ENCODE data around the gene SLC6A17. TPM values are rescaled to one million over a fixed set of nuclear protein-coding genes. Genes with fewer than 3 reads are reported as not detected.

SLC6A17 gene
- total RNA-seq, 1 experiment from 2014 or later = 0.17 TPM

GRCh38 chr1:110161165-110161564, 10.9 kb downstream of the SLC6A17 start:
- Histone ChIP-seq H4K91ac (ENCODE audit: insufficient read length, low read depth, low read length) (no peak overlapping the region), H2BK12ac (ENCODE audit: insufficient read length, low read depth, low read length) (no peak overlapping the region), H4K8ac (replicated peaks; ENCODE audit: insufficient read length, low read depth, low read length) (no peak overlapping the region), H3K4me1 (ENCODE audit: insufficient read depth, low read length) (no peaks in the 10 kb centered on the region), H2BK5ac (ENCODE audit: insufficient read length, low read length) (no peak overlapping the region), H3K56ac (ENCODE audit: insufficient read length, low read depth, low read length) (no peak overlapping the region), H3K23ac (ENCODE audit: insufficient read length, low read depth, low read length) (no peak overlapping the region), H3K79me1 (ENCODE audit: insufficient read depth, low read depth, low read length, poor library complexity, severe bottlenecking) (no peaks in the 10 kb centered on the region), H2BK20ac (ENCODE audit: low read depth, low read length, poor library complexity, severe bottlenecking) (no peak overlapping the region), H3K4ac (ENCODE audit: low read depth, low read length) (no peak overlapping the region), H4K20me1 (ENCODE audit: control insufficient read depth, insufficient read depth, insufficient read length) (peaks cover under 1% of the 10 kb centered on the region), H2BK15ac (ENCODE audit: low read depth, low read length) (no peak overlapping the region), H3K4me2 (ENCODE audit: insufficient read depth, insufficient read length, low read length) (no peak overlapping the region), H3K23me2 (ENCODE audit: insufficient read length, low read depth, low read length, poor library complexity, severe bottlenecking) (no peaks in the 10 kb centered on the region), H3K79me2 (ENCODE audit: insufficient read depth, low read length) (no peaks in the 10 kb centered on the region), H3T11ph (ENCODE audit: low read length) (no peak overlapping the region), H3K18ac (ENCODE audit: insufficient read length, low read depth, low read length) (no peak overlapping the region), H4K5ac (ENCODE audit: insufficient read length, low read depth, low read length) (no peak overlapping the region), H3K27me3 (ENCODE audit: insufficient read depth, low read length) (no peaks in the 10 kb centered on the region; the same call in 1 of the 2 replicates), H3K14ac (ENCODE audit: insufficient read depth, low read length) (no peak overlapping the region), H2AFZ (ENCODE audit: low read length) (no peak overlapping the region), H3K9me3 (ENCODE audit: control insufficient read depth, low read depth, low read length) (no peaks in the 10 kb centered on the region), H2AK5ac (ENCODE audit: insufficient read length, low read length) (no peak overlapping the region), H2BK120ac (ENCODE audit: low read depth, low read length, poor library complexity, severe bottlenecking) (no peak overlapping the region), H3K9ac (ENCODE audit: extremely low read depth, insufficient read length, low read length) (no peak overlapping the region), H3K27ac (ENCODE audit: insufficient read length, low read depth, low read length) (no peak overlapping the region)
- TF ChIP-seq CTCF (conservative IDR thresholded peaks at IDR 0.05) = no peak
- DNase-seq = no peak
- H3K9me3 Mint-ChIP-seq = no peaks in the 10 kb centered on the region
- H3K36me3 Mint-ChIP-seq (ENCODE audit: insufficient read depth in 1 of 3, low read depth in 3 of 3) = no peaks in the 10 kb centered on the region
- H3K4me3 Mint-ChIP-seq = no peak overlapping the region
- peaks cover 35% of the 10 kb centered on the region for H3K27me3 Mint-ChIP-seq (ENCODE audit: low read depth)
- peaks cover 5 to 9% of the 10 kb centered on the region in 2 experiments; a peak in 3 of 4 replicates for H3K4me1 Mint-ChIP-seq
- no CpG with 5 or more reads among the region's 3 CpGs for WGBS (ENCODE audit: extremely low coverage, insufficient read length, low lambda C conversion rate)
- no peak overlapping the region; a peak in 1 of 7 replicates for H3K27ac Mint-ChIP-seq

Measured in H9 (cell line).